ENCODE measurements around the gene ZBBX. TPM values are rescaled to one million over a fixed set of nuclear protein-coding genes. Genes with fewer than 3 reads are reported as not detected.

The ZBBX gene
- total RNA-seq, 2 donors from 2014 or later = not detected

Other genes starting within 250 kb of the ZBBX start
- gene SERPINI2, start 93.7 kb upstream of the ZBBX start, total RNA-seq = not detected